ENCODE data around the gene GON4L.

DNA sequence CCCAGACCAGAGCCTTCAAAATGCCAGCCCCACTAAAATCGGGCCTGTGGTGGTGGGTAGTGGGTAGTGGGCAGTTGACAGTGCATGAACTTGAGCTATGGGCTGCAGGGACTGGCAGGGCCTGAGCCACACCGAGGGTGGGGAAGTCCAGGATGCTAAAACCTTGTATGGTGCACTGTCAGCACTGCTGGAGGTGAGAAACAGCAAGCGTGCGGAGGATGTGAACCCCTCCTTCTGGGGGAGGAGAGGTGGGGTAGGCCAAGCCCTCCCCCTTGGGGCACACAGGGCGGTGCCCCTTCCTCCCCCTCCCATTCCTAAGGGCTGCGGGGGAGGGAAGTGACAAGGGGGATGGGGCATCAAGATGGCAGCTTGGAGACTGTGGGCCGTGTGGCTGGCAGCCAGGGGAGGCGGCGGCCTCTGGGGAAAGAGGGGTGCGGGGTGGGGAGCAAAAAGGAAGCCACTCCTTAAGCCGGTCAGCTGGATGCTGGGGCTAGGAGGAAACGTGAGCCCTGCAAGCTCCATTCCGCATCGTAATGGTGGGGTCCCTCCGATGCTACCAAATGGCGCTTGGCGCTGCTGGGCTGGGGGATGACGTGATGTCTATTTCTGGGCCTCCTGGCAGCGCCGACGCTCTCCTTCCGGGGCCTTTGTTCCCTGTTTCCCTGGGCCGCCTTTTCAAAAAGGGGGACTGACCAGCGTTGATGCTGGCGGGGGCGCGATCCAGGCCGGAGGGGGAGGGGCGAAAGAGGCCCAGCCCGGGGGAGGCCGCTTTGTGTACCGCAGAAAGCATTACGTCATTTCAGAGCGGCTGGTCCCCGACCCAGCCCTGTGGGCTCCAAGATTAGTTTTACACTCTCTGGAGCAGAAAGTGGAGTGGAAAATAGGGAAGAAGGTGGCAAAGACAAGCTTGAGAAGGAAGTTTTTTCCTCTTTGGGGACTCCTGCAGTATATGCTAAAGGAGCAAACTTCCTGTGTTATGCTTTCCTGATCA is 3.2 kb upstream of the GON4L start:
- TF ChIP-seq, protein P1, sequence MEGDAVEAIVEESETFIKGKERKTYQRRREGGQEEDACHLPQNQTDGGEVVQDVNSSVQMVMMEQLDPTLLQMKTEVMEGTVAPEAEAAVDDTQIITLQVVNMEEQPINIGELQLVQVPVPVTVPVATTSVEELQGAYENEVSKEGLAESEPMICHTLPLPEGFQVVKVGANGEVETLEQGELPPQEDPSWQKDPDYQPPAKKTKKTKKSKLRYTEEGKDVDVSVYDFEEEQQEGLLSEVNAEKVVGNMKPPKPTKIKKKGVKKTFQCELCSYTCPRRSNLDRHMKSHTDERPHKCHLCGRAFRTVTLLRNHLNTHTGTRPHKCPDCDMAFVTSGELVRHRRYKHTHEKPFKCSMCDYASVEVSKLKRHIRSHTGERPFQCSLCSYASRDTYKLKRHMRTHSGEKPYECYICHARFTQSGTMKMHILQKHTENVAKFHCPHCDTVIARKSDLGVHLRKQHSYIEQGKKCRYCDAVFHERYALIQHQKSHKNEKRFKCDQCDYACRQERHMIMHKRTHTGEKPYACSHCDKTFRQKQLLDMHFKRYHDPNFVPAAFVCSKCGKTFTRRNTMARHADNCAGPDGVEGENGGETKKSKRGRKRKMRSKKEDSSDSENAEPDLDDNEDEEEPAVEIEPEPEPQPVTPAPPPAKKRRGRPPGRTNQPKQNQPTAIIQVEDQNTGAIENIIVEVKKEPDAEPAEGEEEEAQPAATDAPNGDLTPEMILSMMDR (IDR thresholded peaks at IDR 0.05) = no peak
- TF ChIP-seq POLR2A (IDR thresholded peaks at IDR 0.05) = no peak
